HUDEP-2 (cell line): ENCODE data around the gene MVB12B.

Experiments used
- DNase-seq, 76 experiments: peaks; one replicate each; lab custom pipeline; 2025; ENCODE audit not compliant: unreplicated experiment in 76 of 76; lab: John Stamatoyannopoulos, UW

The MVB12B gene

GRCh38 chr9:126514037-126514821 is 187.6 kb downstream of the MVB12B start:
- DNase-seq, result peak in 47 of 76 experiments; percentile 2 to 67 (median 25)

GRCh38 chr9:126515001-126515872 is 188.6 kb downstream of the MVB12B start:
- DNase-seq, result no peak

- DNase-seq, result no peak
These were observed 189.4 kb downstream of the MVB12B start for GRCh38 chr9:126515873-126516505.

GRCh38 chr9:126516561-126516935 is 189.9 kb downstream of the MVB12B start:
- DNase-seq, result no peak

GRCh38 chr9:126516936-126517832 is 190.6 kb downstream of the MVB12B start:
- DNase-seq, result no peak

- no peak for DNase-seq
These were observed 191.3 kb downstream of the MVB12B start for GRCh38 chr9:126517833-126518356.

- no peak for DNase-seq
These were observed 192.1 kb downstream of the MVB12B start for GRCh38 chr9:126518763-126519162.

- DNase-seq, result no peak
These were observed 193.2 kb downstream of the MVB12B start for GRCh38 chr9:126519660-126520420.

GRCh38 chr9:126520453-126520852 is 193.8 kb downstream of the MVB12B start:
- no peak for DNase-seq

- no peak for DNase-seq
These were observed 194.5 kb downstream of the MVB12B start for GRCh38 chr9:126521089-126521488.

GRCh38 chr9:126521551-126521950 is 194.9 kb downstream of the MVB12B start:
- DNase-seq, result no peak

- no peak for DNase-seq
These were observed 195.5 kb downstream of the MVB12B start for GRCh38 chr9:126521976-126522590.

GRCh38 chr9:126522612-126523356 is 196.2 kb downstream of the MVB12B start:
- peak in 1 of 76 experiments; percentile 17 for DNase-seq

GRCh38 chr9:126523611-126524111 is 197.0 kb downstream of the MVB12B start:
- no peak for DNase-seq

GRCh38 chr9:126524353-126525077 is 197.9 kb downstream of the MVB12B start:
- no peak for DNase-seq

- no peak for DNase-seq
These were observed 199.8 kb downstream of the MVB12B start for GRCh38 chr9:126526218-126527108.
